Neural progenitor cell (in vitro differentiated cells): ENCODE results near the gene CAP2. TPM values are rescaled to one million over a fixed set of nuclear protein-coding genes. Genes with fewer than 3 reads are reported as not detected.

Experiments
- DNase-seq: peaks from one replicate; pipeline ENCODE4 v3.0.0-alpha.2; 2016; ENCODE audit warnings: low spot score
- H2AFZ ChIP-seq: fragments of 200-600 bp; sonication (generic); replicated peaks from 2 replicates; pipeline ENCODE4 v1.6.1; 2016; ENCODE audit warnings: antibody characterized with exemption
- H3F3A ChIP-seq: fragments of 200-600 bp; sonication (generic); 2 replicates; pipeline ENCODE4 v1.6.1; 2016; ENCODE audit warnings: antibody characterized with exemption, low read depth
- H3K27ac ChIP-seq: fragments of 200-600 bp; sonication (generic); 2 replicates; pipeline ENCODE4 v1.5.1; 2016; ENCODE audit warnings: mild to moderate bottlenecking
- H3K27me3 ChIP-seq: fragments of 200-600 bp; sonication (generic); 2 replicates; pipeline ENCODE4 v1.6.1; 2016; ENCODE audit warnings: mild to moderate bottlenecking, moderate library complexity
- H3K36me3 ChIP-seq: fragments of 200-600 bp; sonication (generic); 2 replicates; pipeline ENCODE4 v1.5.1; 2016
- H3K4me1 ChIP-seq: fragments of 200-600 bp; sonication (generic); 2 replicates; pipeline ENCODE4 v1.6.1; 2016; ENCODE audit warnings: mixed run types
- H3K4me2 ChIP-seq: fragments of 200-600 bp; sonication (generic); 2 replicates; pipeline ENCODE4 v1.6.1; 2016
- H3K4me3 ChIP-seq: fragments of 200-600 bp; sonication (generic); 2 replicates; pipeline ENCODE4 v1.5.1; 2016
- H3K79me2 ChIP-seq: fragments of 200-600 bp; sonication (generic); 2 replicates; pipeline ENCODE4 v1.6.1; 2016; ENCODE audit warnings: low read depth
- H3K9ac ChIP-seq: fragments of 200-600 bp; sonication (generic); 2 replicates; pipeline ENCODE4 v1.6.1; 2016
- H3K9me3 ChIP-seq: fragments of 200-600 bp; sonication (generic); 2 replicates; pipeline ENCODE4 v1.5.1; 2016; ENCODE audit warnings: low read depth
- H4K20me1 ChIP-seq: fragments of 200-600 bp; sonication (generic); 2 replicates; pipeline ENCODE4 v1.6.1; 2016; ENCODE audit warnings: low read depth
- H3K27ac Mint-ChIP-seq: 3 replicates; pipeline ENCODE4 v1.8.0; 2021; ENCODE audit warnings: mixed read lengths
- H3K27me3 Mint-ChIP-seq: 2 replicates; pipeline ENCODE4 v1.8.0; 2022; ENCODE audit warnings: low read depth, mild to moderate bottlenecking, inconsistent platforms, moderate library complexity, mixed read lengths; ENCODE audit not compliant: insufficient read depth
- H3K36me3 Mint-ChIP-seq: 3 replicates; pipeline ENCODE4 v1.8.0; 2021; ENCODE audit warnings: mixed read lengths
- H3K4me1 Mint-ChIP-seq: 3 replicates; pipeline ENCODE4 v1.8.0; 2021; ENCODE audit warnings: mixed read lengths
- H3K4me3 Mint-ChIP-seq: 3 replicates; pipeline ENCODE4 v1.8.0; 2021; ENCODE audit warnings: mild to moderate bottlenecking, moderate library complexity, mixed read lengths
- H3K9me3 Mint-ChIP-seq: 3 replicates; pipeline ENCODE4 v1.8.0; 2020; ENCODE audit warnings: mixed read lengths
- EZH2 ChIP-seq: fragments of 200-600 bp; sonication (generic); IDR thresholded peaks from 2 replicates; pipeline ENCODE4 v1.6.1; 2017; ENCODE audit warnings: antibody characterized with exemption, mild to moderate bottlenecking, moderate library complexity
- EZH2phosphoT487 ChIP-seq: fragments of 200-600 bp; sonication (generic); IDR thresholded peaks from 2 replicates; pipeline ENCODE4 v1.6.1; 2017; ENCODE audit warnings: antibody characterized with exemption
- total RNA-seq: library from RNA; depleted of rRNA; stranded (reverse); fragments of >200 nt; gene quantifications from 2 replicates; pipeline ENCODE4 v1.2.3, GENCODE V29; 2015; ENCODE audit warnings: low replicate concordance
- TF ChIP-seq, protein P1 (sequence below): fragments of 200-600 bp; sonication (generic); IDR thresholded peaks from 2 replicates; pipeline ENCODE4 v1.5.1; 2017; ENCODE audit warnings: antibody characterized with exemption, mild to moderate bottlenecking

The CAP2 gene
- total RNA-seq, 1 donor from 2014 or later: 27.4 TPM

DNA sequence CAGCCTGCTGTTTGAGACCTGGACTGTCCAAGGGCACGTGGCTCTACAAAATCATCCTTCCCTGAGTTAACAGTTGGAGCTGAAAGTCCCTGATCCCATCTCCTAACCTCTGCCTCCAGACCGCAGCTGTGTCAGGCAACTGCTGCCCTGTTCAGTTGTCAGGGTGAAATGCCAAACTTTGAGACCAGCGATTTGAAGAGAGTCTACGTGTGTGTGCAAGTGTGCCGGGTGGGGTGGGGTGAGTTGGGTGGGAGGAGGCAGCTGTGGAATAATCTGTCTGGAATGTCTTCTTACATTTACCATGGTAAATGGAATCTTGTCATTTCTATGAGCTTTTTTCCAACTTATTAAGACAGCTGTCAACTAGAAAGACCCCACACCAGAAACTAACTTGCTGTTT, 125.7 kb downstream of the CAP2 start:
- Histone ChIP-seq H3K9ac (no peak overlapping the region), H3K79me2 (no peaks in the 10 kb centered on the region), H3K36me3 (no peaks in the 10 kb centered on the region), H3K4me2 (no peak overlapping the region), H3K27ac (no peak overlapping the region), H3F3A (no peaks in the 10 kb centered on the region), H4K20me1 (no peaks in the 10 kb centered on the region), H3K9me3 (no peaks in the 10 kb centered on the region), H3K4me3 (no peak overlapping the region), H3K4me1 (no peaks in the 10 kb centered on the region), H2AFZ (no peak overlapping the region), H3K27me3 (no peaks in the 10 kb centered on the region)
- peaks cover 2% of the 10 kb centered on the region for H3K27me3 Mint-ChIP-seq
- H3K9me3 Mint-ChIP-seq: no peaks in the 10 kb centered on the region
- DNase-seq: no peak
- H3K27ac Mint-ChIP-seq: no peak overlapping the region
- peaks cover 22% of the 10 kb centered on the region for H3K36me3 Mint-ChIP-seq
- H3K4me1 Mint-ChIP-seq: no peaks in the 10 kb centered on the region
- H3K4me3 Mint-ChIP-seq: no peak overlapping the region
- TF ChIP-seq EZH2 (no peak), EZH2phosphoT487 (no peak)
- TF ChIP-seq, protein P1, sequence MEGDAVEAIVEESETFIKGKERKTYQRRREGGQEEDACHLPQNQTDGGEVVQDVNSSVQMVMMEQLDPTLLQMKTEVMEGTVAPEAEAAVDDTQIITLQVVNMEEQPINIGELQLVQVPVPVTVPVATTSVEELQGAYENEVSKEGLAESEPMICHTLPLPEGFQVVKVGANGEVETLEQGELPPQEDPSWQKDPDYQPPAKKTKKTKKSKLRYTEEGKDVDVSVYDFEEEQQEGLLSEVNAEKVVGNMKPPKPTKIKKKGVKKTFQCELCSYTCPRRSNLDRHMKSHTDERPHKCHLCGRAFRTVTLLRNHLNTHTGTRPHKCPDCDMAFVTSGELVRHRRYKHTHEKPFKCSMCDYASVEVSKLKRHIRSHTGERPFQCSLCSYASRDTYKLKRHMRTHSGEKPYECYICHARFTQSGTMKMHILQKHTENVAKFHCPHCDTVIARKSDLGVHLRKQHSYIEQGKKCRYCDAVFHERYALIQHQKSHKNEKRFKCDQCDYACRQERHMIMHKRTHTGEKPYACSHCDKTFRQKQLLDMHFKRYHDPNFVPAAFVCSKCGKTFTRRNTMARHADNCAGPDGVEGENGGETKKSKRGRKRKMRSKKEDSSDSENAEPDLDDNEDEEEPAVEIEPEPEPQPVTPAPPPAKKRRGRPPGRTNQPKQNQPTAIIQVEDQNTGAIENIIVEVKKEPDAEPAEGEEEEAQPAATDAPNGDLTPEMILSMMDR: no peak

DNA sequence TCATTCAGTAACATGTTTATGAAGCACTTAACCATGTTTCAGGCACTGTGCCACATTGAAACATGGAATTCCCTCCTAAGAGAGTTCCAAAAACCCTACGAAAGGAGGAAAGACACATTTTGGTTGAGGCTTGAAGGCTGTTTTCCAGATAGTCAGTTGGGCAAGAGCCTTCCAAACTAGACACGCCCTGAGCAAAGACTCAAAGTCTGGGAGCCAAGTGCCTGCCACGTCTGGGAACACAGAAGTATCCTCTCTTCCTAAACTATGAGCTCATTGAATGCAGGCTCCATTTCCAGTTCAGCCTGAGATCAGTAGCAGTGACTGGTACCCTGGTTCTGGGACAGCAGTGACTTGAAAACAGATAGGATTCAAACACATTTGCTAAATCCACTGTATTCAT, 132.2 kb downstream of the CAP2 start:
- H3K36me3 ChIP-seq: no peaks in the 10 kb centered on the region
- Mint-ChIP-seq H3K27ac (no peak overlapping the region), H3K4me1 (no peaks in the 10 kb centered on the region), H3K4me3 (no peak overlapping the region), H3K27me3 (peaks cover 2% of the 10 kb centered on the region), H3K36me3 (peaks cover 19% of the 10 kb centered on the region), H3K9me3 (no peaks in the 10 kb centered on the region)
- no peaks in the 10 kb centered on the region for H3K4me1 ChIP-seq
- H3F3A ChIP-seq: no peaks in the 10 kb centered on the region
- H3K9me3 ChIP-seq: no peaks in the 10 kb centered on the region
- no peak overlapping the region for H3K9ac ChIP-seq
- DNase-seq: no peak
- TF ChIP-seq, protein P1: no peak
- no peak for TF ChIP-seq EZH2phosphoT487
- no peaks in the 10 kb centered on the region for H4K20me1 ChIP-seq
- no peak overlapping the region for H3K4me3 ChIP-seq
- H3K4me2 ChIP-seq: no peak overlapping the region
- no peak overlapping the region for H2AFZ ChIP-seq
- H3K27ac ChIP-seq: no peak overlapping the region
- H3K27me3 ChIP-seq: no peaks in the 10 kb centered on the region
- H3K79me2 ChIP-seq: no peaks in the 10 kb centered on the region

DNA sequence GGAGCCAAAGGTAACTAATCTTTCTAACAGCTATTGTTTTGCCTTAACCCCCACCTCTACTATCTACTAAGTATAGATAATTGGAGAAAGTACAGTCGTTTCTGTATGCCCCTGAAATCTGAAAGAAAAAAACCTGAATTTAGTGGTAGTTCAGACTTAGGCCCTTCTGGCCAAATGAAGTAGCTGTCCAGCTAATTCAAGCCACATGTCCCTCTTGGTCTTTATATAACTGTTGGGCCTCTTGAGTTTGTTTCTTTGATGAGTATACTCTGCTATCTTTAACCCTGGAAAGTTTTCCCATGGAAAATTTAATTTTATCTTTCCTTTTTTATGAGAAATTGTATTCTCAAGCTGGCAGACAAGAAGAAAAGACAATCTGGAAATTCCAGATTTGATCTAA, 133.7 kb downstream of the CAP2 start:
- no peak for DNase-seq
- Histone ChIP-seq H3K9me3 (no peaks in the 10 kb centered on the region), H3K4me2 (no peak overlapping the region), H3K27me3 (no peaks in the 10 kb centered on the region), H4K20me1 (no peaks in the 10 kb centered on the region), H3K27ac (no peak overlapping the region), H3F3A (no peaks in the 10 kb centered on the region), H3K36me3 (no peaks in the 10 kb centered on the region), H3K4me3 (no peak overlapping the region), H3K79me2 (no peaks in the 10 kb centered on the region), H3K9ac (no peak overlapping the region), H3K4me1 (no peaks in the 10 kb centered on the region), H2AFZ (no peak overlapping the region)
- no peaks in the 10 kb centered on the region for H3K9me3 Mint-ChIP-seq
- H3K27ac Mint-ChIP-seq: no peak overlapping the region
- TF ChIP-seq EZH2phosphoT487 (no peak), EZH2 (no peak)
- TF ChIP-seq, protein P1: no peak
- H3K4me3 Mint-ChIP-seq: no peak overlapping the region
- no peaks in the 10 kb centered on the region for H3K27me3 Mint-ChIP-seq
- no peaks in the 10 kb centered on the region for H3K4me1 Mint-ChIP-seq
- H3K36me3 Mint-ChIP-seq: peaks cover 18% of the 10 kb centered on the region
